Neural cell (in vitro differentiated cells): ENCODE results near the gene IRS1. TPM values are rescaled to one million over a fixed set of nuclear protein-coding genes. Genes with fewer than 3 reads are reported as not detected.

Source experiments
- H2AFZ ChIP-seq: fragments of 200-600, 300-800 bp; sonication (generic), shearing (Covaris generic); 2 replicates; pipeline ENCODE4 v1.6.0; 2014; ENCODE audit warnings: low read depth, mild to moderate bottlenecking, antibody characterized with exemption, low read length, moderate library complexity
- H3F3A ChIP-seq: fragments of 200-600 bp; shearing (Covaris generic); 2 replicates; pipeline ENCODE4 v1.6.1; 2016; ENCODE audit warnings: mild to moderate bottlenecking, moderate library complexity, mixed read lengths, antibody characterized with exemption, low read length; ENCODE audit not compliant: insufficient read depth, poor library complexity, severe bottlenecking
- H3K27ac ChIP-seq: fragments of 200-600, 300-800 bp; sonication (generic), shearing (Covaris generic); 2 replicates; pipeline ENCODE4 v1.5.1; 2014; ENCODE audit warnings: mild to moderate bottlenecking, low read length, moderate library complexity
- H3K27me3 ChIP-seq: fragments of 300-800, 200-600 bp; sonication (generic), shearing (Covaris generic); 2 replicates; pipeline ENCODE4 v1.6.0; 2014; ENCODE audit warnings: mild to moderate bottlenecking, low read depth, low read length, moderate library complexity; ENCODE audit not compliant: insufficient read depth
- H3K36me3 ChIP-seq: fragments of 300-800, 200-600 bp; sonication (generic), shearing (Covaris generic); 2 replicates; pipeline ENCODE4 v1.5.1; 2014; ENCODE audit warnings: mild to moderate bottlenecking, antibody characterized with exemption, low read length, moderate library complexity; ENCODE audit not compliant: insufficient read depth
- H3K4me2 ChIP-seq: fragments of 300-800, 200-600 bp; sonication (generic), shearing (Covaris generic); 2 replicates; pipeline ENCODE4 v1.6.0; 2014; ENCODE audit warnings: mild to moderate bottlenecking, low read length
- H3K4me3 ChIP-seq: fragments of 300-800, 200-600 bp; sonication (generic), shearing (Covaris generic); 2 replicates; pipeline ENCODE4 v1.5.1; 2014; ENCODE audit warnings: mild to moderate bottlenecking, low read length, moderate library complexity
- H3K79me2 ChIP-seq: fragments of 200-600 bp; shearing (Covaris generic); replicated peaks from 2 replicates; pipeline ENCODE4 v1.6.0; 2014; ENCODE audit warnings: mild to moderate bottlenecking, low read length, moderate library complexity; ENCODE audit not compliant: insufficient read depth
- H3K9ac ChIP-seq: fragments of 300-800, 200-600 bp; sonication (generic), shearing (Covaris generic); 2 replicates; pipeline ENCODE4 v1.6.1; 2016; ENCODE audit warnings: mild to moderate bottlenecking, low read length, mixed read lengths
- H3K9me2 ChIP-seq: fragments of 200-600 bp; shearing (Covaris generic); 2 replicates; pipeline ENCODE4 v1.6.1; 2016; ENCODE audit warnings: mild to moderate bottlenecking, low read length, mixed read lengths; ENCODE audit not compliant: insufficient read depth
- H3K9me3 ChIP-seq: fragments of 200-600, 300-800 bp; sonication (generic), shearing (Covaris generic); 2 replicates; pipeline ENCODE4 v1.6.1; 2016; ENCODE audit warnings: mild to moderate bottlenecking, mixed run types, low read length, moderate library complexity, mixed read lengths
- H4K20me1 ChIP-seq: fragments of 200-600 bp; shearing (Covaris generic); 2 replicates; pipeline ENCODE4 v1.6.1; 2016; ENCODE audit warnings: mild to moderate bottlenecking, mixed run types; ENCODE audit not compliant: insufficient read depth
- EP300 ChIP-seq: fragments of 450-650 bp; conservative IDR thresholded peaks from 2 replicates; pipeline ENCODE4 v1.6.1; 2014; ENCODE audit warnings: antibody characterized with exemption, mild to moderate bottlenecking, moderate library complexity; ENCODE audit not compliant: poor library complexity, severe bottlenecking
- EZH2 ChIP-seq: fragments of 200-600, 300-800 bp; shearing (Covaris generic), sonication (generic); IDR thresholded peaks from 2 replicates; pipeline ENCODE4 v1.6.1; 2014; ENCODE audit warnings: antibody characterized with exemption, low read length, borderline replicate concordance, mild to moderate bottlenecking; ENCODE audit not compliant: insufficient read depth, poor library complexity, severe bottlenecking
- MXI1 ChIP-seq: fragments of 450-650 bp; conservative IDR thresholded peaks from 2 replicates; pipeline ENCODE4 v1.6.1; 2014; ENCODE audit warnings: antibody characterized with exemption, mild to moderate bottlenecking; ENCODE audit not compliant: poor library complexity, severe bottlenecking
- POLR2AphosphoS5 ChIP-seq: IDR thresholded peaks from 2 replicates; pipeline ENCODE4 v1.6.1; 2012
- RAD21 ChIP-seq: fragments of 450-650 bp; conservative IDR thresholded peaks from 2 replicates; pipeline ENCODE4 v1.6.1; 2014; ENCODE audit warnings: antibody characterized with exemption, mild to moderate bottlenecking, moderate library complexity
- SMC3 ChIP-seq: fragments of 450-650 bp; conservative IDR thresholded peaks from 2 replicates; pipeline ENCODE4 v1.6.1; 2014; ENCODE audit warnings: antibody characterized with exemption, mild to moderate bottlenecking, moderate library complexity; ENCODE audit not compliant: poor library complexity
- TAF1 ChIP-seq: IDR thresholded peaks from 2 replicates; pipeline ENCODE4 v1.6.1; 2012; ENCODE audit warnings: low read depth
- polyA plus RNA-seq: library from polyadenylated mRNA; depleted of rRNA; stranded (reverse); fragments of >200 nt; gene quantifications from 2 replicates; pipeline ENCODE4 v1.2.3, GENCODE V29; 2014
- TF ChIP-seq, protein P1 (sequence below): IDR thresholded peaks from 2 replicates; pipeline ENCODE4 v1.6.1; 2012; ENCODE audit warnings: borderline replicate concordance
- TF ChIP-seq, protein P2 (sequence below): fragments of 450-650 bp; IDR thresholded peaks from 2 replicates; pipeline ENCODE4 v1.5.1; 2014; ENCODE audit warnings: antibody characterized with exemption, mild to moderate bottlenecking, moderate library complexity; ENCODE audit not compliant: poor library complexity, severe bottlenecking

Gene IRS1
- polyA plus RNA-seq, 1 donor from 2014 or later = 7.2 TPM

DNA sequence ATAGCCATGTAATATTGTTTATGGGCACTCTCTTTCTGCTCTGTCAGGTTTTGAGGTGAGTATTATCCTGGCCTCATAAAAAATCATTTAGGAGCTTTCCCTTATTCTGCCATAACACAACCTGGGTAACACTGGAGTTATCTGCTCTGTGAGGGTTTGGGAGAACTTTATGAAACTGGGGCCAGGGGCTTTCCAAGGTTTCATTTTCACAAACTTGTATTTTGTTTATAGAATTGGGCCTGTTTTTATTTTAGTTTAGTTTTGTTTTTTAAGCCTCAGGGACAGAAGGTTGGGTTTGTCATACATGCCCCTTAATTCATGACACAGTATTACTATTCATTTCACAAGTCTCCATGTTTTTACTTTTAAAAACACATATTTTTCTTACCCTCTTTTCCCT lies 83.5 kb downstream of the IRS1 start:
- Histone ChIP-seq H3K9me3 (no peaks in the 10 kb centered on the region), H3K79me2 (no peaks in the 10 kb centered on the region), H3K27me3 (no peaks in the 10 kb centered on the region), H3K4me2 (no peak overlapping the region), H3K9ac (no peak overlapping the region), H3F3A (no peaks in the 10 kb centered on the region), H3K27ac (no peak overlapping the region), H2AFZ (no peak overlapping the region), H3K36me3 (no peaks in the 10 kb centered on the region), H4K20me1 (no peaks in the 10 kb centered on the region), H3K4me3 (no peak overlapping the region), H3K9me2 (no peaks in the 10 kb centered on the region)
- no peak for TF ChIP-seq EP300
- no peak for TF ChIP-seq EZH2
- no peak for TF ChIP-seq MXI1
- no peak for TF ChIP-seq POLR2AphosphoS5
- TF ChIP-seq SMC3 = no peak
- TF ChIP-seq, protein P1, sequence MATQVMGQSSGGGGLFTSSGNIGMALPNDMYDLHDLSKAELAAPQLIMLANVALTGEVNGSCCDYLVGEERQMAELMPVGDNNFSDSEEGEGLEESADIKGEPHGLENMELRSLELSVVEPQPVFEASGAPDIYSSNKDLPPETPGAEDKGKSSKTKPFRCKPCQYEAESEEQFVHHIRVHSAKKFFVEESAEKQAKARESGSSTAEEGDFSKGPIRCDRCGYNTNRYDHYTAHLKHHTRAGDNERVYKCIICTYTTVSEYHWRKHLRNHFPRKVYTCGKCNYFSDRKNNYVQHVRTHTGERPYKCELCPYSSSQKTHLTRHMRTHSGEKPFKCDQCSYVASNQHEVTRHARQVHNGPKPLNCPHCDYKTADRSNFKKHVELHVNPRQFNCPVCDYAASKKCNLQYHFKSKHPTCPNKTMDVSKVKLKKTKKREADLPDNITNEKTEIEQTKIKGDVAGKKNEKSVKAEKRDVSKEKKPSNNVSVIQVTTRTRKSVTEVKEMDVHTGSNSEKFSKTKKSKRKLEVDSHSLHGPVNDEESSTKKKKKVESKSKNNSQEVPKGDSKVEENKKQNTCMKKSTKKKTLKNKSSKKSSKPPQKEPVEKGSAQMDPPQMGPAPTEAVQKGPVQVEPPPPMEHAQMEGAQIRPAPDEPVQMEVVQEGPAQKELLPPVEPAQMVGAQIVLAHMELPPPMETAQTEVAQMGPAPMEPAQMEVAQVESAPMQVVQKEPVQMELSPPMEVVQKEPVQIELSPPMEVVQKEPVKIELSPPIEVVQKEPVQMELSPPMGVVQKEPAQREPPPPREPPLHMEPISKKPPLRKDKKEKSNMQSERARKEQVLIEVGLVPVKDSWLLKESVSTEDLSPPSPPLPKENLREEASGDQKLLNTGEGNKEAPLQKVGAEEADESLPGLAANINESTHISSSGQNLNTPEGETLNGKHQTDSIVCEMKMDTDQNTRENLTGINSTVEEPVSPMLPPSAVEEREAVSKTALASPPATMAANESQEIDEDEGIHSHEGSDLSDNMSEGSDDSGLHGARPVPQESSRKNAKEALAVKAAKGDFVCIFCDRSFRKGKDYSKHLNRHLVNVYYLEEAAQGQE = no peak
- no peak for TF ChIP-seq TAF1
- TF ChIP-seq RAD21 = no peak
- TF ChIP-seq, protein P2, sequence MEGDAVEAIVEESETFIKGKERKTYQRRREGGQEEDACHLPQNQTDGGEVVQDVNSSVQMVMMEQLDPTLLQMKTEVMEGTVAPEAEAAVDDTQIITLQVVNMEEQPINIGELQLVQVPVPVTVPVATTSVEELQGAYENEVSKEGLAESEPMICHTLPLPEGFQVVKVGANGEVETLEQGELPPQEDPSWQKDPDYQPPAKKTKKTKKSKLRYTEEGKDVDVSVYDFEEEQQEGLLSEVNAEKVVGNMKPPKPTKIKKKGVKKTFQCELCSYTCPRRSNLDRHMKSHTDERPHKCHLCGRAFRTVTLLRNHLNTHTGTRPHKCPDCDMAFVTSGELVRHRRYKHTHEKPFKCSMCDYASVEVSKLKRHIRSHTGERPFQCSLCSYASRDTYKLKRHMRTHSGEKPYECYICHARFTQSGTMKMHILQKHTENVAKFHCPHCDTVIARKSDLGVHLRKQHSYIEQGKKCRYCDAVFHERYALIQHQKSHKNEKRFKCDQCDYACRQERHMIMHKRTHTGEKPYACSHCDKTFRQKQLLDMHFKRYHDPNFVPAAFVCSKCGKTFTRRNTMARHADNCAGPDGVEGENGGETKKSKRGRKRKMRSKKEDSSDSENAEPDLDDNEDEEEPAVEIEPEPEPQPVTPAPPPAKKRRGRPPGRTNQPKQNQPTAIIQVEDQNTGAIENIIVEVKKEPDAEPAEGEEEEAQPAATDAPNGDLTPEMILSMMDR = no peak

DNA sequence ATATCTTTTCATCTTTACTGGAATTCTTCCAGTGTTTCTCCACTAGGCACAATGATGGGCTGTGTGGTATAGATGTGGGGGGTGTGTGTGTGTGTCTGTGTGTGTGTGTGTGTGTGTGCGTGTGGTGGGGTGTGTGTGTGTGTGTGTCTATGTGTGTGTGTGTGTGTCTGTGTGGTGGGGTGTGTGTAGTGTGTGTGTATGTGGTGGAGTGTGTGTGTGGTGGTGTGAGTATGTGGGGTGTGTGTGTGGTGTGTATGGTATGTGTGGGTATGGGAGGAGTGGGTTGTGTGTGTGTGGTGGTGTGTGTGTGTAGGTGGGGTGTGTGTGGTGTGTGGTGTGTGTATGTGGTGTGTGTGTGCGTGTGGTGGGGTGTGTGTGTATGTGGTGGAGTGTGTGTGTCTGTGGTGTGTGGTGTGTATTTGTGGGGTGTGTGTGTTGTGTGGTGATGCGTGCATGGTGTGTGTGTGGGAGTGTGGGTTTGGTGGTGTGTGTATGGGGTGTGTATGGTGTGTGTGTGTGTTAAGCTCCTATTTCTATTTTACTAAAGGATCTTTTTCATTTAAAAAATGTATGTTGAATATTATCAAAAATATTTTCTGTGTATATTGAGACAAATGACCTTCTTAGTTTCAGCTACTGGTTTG lies 84.2 kb downstream of the IRS1 start:
- H3K36me3 ChIP-seq = no peaks in the 10 kb centered on the region
- no peaks in the 10 kb centered on the region for H3K9me3 ChIP-seq
- H3K4me2 ChIP-seq = no peak overlapping the region
- H3F3A ChIP-seq = no peaks in the 10 kb centered on the region
- H3K79me2 ChIP-seq = no peaks in the 10 kb centered on the region
- no peak overlapping the region for H3K27ac ChIP-seq
- H2AFZ ChIP-seq = no peak overlapping the region
- TF ChIP-seq SMC3 = no peak
- TF ChIP-seq, protein P1 = no peak
- TF ChIP-seq, protein P2 = no peak
- no peak for TF ChIP-seq POLR2AphosphoS5
- TF ChIP-seq EZH2 = no peak
- TF ChIP-seq MXI1 = no peak
- no peak for TF ChIP-seq RAD21
- TF ChIP-seq EP300 = no peak
- no peak for TF ChIP-seq TAF1
- H3K27me3 ChIP-seq = no peaks in the 10 kb centered on the region
- no peaks in the 10 kb centered on the region for H3K9me2 ChIP-seq
- H3K9ac ChIP-seq = no peak overlapping the region
- no peak overlapping the region for H3K4me3 ChIP-seq
- H4K20me1 ChIP-seq = no peaks in the 10 kb centered on the region
